Endodermal cell (in vitro differentiated cells): Measurements from ENCODE around the gene DNAJC6. TPM values are rescaled to one million over a fixed set of nuclear protein-coding genes. Genes with fewer than 3 reads are reported as not detected.

Source experiments
- DNase-seq: peaks from one replicate; pipeline ENCODE4 v3.0.0-alpha.2; 2017
- H3K27ac ChIP-seq: 2 replicates; pipeline ENCODE4 v1.5.1; 2013; ENCODE audit warnings: mild to moderate bottlenecking, low read depth, low read length, moderate library complexity
- H3K27me3 ChIP-seq: 2 replicates; pipeline ENCODE4 v1.6.1; 2013; ENCODE audit warnings: mild to moderate bottlenecking, low read length, moderate library complexity; ENCODE audit not compliant: insufficient read depth, control insufficient read depth, poor library complexity, severe bottlenecking
- H3K36me3 ChIP-seq: 2 replicates; pipeline ENCODE4 v1.7.0; 2013; ENCODE audit warnings: mild to moderate bottlenecking, low read length, moderate library complexity; ENCODE audit not compliant: control insufficient read depth, insufficient read depth
- H3K4me1 ChIP-seq: one replicate; pipeline ENCODE4 v1.7.0; 2013; ENCODE audit warnings: low read length; ENCODE audit not compliant: control insufficient read depth, insufficient read depth
- H3K4me3 ChIP-seq: 2 replicates; pipeline ENCODE4 v1.5.1; 2013; ENCODE audit warnings: mild to moderate bottlenecking, low read length, moderate library complexity
- H3K9ac ChIP-seq: 2 replicates; pipeline ENCODE4 v1.6.1; 2013; ENCODE audit warnings: mild to moderate bottlenecking, low read length, moderate library complexity; ENCODE audit not compliant: poor library complexity, severe bottlenecking; ENCODE audit errors: extremely low read depth
- H3K9me3 ChIP-seq: 2 replicates; pipeline ENCODE4 v1.6.1; 2013; ENCODE audit warnings: mild to moderate bottlenecking, low read length, moderate library complexity; ENCODE audit not compliant: control insufficient read depth
- H3K27ac Mint-ChIP-seq: 2 replicates; pipeline ENCODE4 v1.8.0; 2020; ENCODE audit warnings: mixed read lengths
- H3K27me3 Mint-ChIP-seq: 2 replicates; pipeline ENCODE4 v1.8.0; 2021; ENCODE audit warnings: mild to moderate bottlenecking, mixed read lengths; ENCODE audit not compliant: insufficient read depth
- H3K36me3 Mint-ChIP-seq: 2 replicates; pipeline ENCODE4 v1.8.0; 2020; ENCODE audit warnings: low read depth, mixed read lengths
- H3K4me1 Mint-ChIP-seq: 2 replicates; pipeline ENCODE4 v1.8.0; 2020; ENCODE audit warnings: mixed read lengths
- H3K4me3 Mint-ChIP-seq: 2 replicates; pipeline ENCODE4 v1.8.0; 2020; ENCODE audit warnings: mild to moderate bottlenecking, moderate library complexity, mixed read lengths
- H3K9me3 Mint-ChIP-seq: 2 replicates; pipeline ENCODE4 v1.8.0; 2020; ENCODE audit warnings: mild to moderate bottlenecking, mixed read lengths
- WGBS, 2 experiments: methylation state at CpG; one replicate each; pipeline versions ENCODE4 v1.1.5 to v1.1.7; 2013; ENCODE audit warnings: missing lambda C conversion rate in 2 of 2, mixed read lengths in 1 of 2; ENCODE audit not compliant: insufficient coverage in 1 of 2, insufficient read length in 1 of 2; 5-methylcytosine and 5-hydroxymethylcytosine counted together
- total RNA-seq, 2 donors: library from RNA; stranded (reverse); fragmentation: NEBNext Ultra II Directional in 1 of 2; extraction: Animal tissue kit (Norgen Biotek cat#: 25700) in 1 of 2; gene quantifications; 2 replicates in 1 of 2; 3 replicates in 1 of 2; pipeline ENCODE4 v1.2.1, GENCODE V29; 2021
- TF ChIP-seq, protein P1 (sequence below): fragments of 200-600 bp; sonication (generic); conservative IDR thresholded peaks from 2 replicates; pipeline ENCODE4 v1.5.0; 2021; ENCODE audit warnings: antibody characterized with exemption, mild to moderate bottlenecking

Gene DNAJC6
- total RNA-seq, 2 donors from 2014 or later: 17.4 to 33.9 TPM

DNA sequence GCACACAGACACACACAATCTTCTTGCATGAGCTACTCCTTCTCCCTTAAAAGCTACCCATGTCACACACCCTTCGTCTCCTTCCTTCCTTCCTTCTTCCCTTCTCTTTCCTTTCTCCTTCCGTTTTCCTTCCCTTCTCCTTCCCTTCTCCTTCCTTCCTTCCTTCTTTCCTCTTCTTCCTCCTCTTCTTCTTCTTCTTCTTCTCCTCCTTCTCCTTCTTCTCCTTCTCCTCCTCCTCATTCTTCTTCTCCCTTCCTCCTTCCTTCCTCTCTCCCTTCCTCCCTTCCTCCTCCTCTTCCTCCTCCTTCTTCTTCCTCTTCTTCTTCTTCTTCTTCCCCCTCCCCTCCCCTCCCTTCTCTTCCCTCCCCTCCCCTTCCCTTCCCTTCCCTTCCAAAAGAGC is 59.1 kb downstream of the DNAJC6 start:
- Histone ChIP-seq H3K4me1 (no peaks in the 10 kb centered on the region), H3K9ac (no peak overlapping the region), H3K27me3 (no peaks in the 10 kb centered on the region), H3K9me3 (no peaks in the 10 kb centered on the region), H3K36me3 (peaks cover 4% of the 10 kb centered on the region), H3K27ac (no peak overlapping the region), H3K4me3 (no peak overlapping the region)
- Mint-ChIP-seq H3K9me3 (no peaks in the 10 kb centered on the region), H3K4me1 (no peaks in the 10 kb centered on the region), H3K27me3 (no peaks in the 10 kb centered on the region), H3K36me3 (no peaks in the 10 kb centered on the region), H3K27ac (no peak overlapping the region), H3K4me3 (no peak overlapping the region)
- WGBS, 2 experiments: 90 to 93% methylated on average over 2 of the region's 2 CpGs
- TF ChIP-seq, protein P1, sequence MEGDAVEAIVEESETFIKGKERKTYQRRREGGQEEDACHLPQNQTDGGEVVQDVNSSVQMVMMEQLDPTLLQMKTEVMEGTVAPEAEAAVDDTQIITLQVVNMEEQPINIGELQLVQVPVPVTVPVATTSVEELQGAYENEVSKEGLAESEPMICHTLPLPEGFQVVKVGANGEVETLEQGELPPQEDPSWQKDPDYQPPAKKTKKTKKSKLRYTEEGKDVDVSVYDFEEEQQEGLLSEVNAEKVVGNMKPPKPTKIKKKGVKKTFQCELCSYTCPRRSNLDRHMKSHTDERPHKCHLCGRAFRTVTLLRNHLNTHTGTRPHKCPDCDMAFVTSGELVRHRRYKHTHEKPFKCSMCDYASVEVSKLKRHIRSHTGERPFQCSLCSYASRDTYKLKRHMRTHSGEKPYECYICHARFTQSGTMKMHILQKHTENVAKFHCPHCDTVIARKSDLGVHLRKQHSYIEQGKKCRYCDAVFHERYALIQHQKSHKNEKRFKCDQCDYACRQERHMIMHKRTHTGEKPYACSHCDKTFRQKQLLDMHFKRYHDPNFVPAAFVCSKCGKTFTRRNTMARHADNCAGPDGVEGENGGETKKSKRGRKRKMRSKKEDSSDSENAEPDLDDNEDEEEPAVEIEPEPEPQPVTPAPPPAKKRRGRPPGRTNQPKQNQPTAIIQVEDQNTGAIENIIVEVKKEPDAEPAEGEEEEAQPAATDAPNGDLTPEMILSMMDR: no peak
- no peak for DNase-seq

DNA sequence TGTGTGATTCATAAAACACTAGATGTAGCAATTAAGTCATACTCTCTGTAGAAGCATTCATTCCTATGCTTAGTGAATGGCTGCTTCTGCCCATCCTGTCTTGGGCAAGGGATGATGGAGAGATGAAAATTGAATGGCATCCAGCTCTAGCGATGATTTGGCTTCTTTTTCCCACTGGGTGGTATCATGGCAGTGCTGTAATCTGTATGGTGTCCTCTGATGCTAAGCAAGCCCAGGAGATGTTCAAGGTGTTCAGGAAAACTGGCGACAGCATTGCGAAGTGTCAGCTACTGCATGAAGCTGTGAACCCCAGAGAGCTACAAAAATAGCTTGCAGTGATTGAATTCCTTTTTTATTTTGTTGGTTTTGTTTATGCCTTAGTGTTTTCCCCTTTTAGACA is 62.2 kb downstream of the DNAJC6 start:
- DNase-seq: no peak
- Histone ChIP-seq H3K27ac (no peak overlapping the region), H3K36me3 (peaks cover 4% of the 10 kb centered on the region), H3K4me1 (no peaks in the 10 kb centered on the region), H3K9me3 (no peaks in the 10 kb centered on the region), H3K4me3 (no peak overlapping the region), H3K27me3 (no peaks in the 10 kb centered on the region), H3K9ac (no peak overlapping the region)
- no peaks in the 10 kb centered on the region for H3K4me1 Mint-ChIP-seq
- no peaks in the 10 kb centered on the region for H3K9me3 Mint-ChIP-seq
- H3K36me3 Mint-ChIP-seq: no peaks in the 10 kb centered on the region
- H3K27me3 Mint-ChIP-seq: no peaks in the 10 kb centered on the region
- 73 to 96% methylated on average over 2 to 3 of the region's 3 CpGs for WGBS, 2 experiments
- no peak overlapping the region for H3K27ac Mint-ChIP-seq
- TF ChIP-seq, protein P1: no peak
- no peak overlapping the region for H3K4me3 Mint-ChIP-seq

DNA sequence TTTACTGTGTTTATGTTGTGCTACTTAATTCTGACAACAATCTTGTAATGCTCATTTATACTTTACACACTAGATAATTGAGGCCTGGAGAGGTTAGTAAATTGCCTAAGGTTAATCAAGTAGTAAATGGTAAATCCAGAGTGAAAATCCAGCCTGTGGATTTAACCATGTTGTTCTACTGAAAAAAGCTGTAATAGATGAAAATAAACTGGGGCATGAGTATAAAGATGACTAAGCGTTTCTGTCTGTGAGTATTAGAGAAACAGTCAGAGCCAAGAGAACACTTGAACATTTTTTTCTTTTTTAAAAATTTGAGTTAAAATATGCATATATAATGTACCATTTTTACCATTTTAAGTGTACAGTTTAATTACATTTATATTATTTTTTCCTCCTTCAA is 63.2 kb downstream of the DNAJC6 start:
- 100% methylated on average over 1 of the region's 1 CpG; no CpG with 5 or more reads in 1 of the 2 experiments for WGBS, 2 experiments
- Histone ChIP-seq H3K9ac (no peak overlapping the region), H3K36me3 (peaks cover 4% of the 10 kb centered on the region), H3K9me3 (no peaks in the 10 kb centered on the region), H3K27me3 (no peaks in the 10 kb centered on the region), H3K4me3 (no peak overlapping the region), H3K27ac (no peak overlapping the region), H3K4me1 (no peaks in the 10 kb centered on the region)
- no peaks in the 10 kb centered on the region for H3K4me1 Mint-ChIP-seq
- no peak for DNase-seq
- no peaks in the 10 kb centered on the region for H3K27me3 Mint-ChIP-seq
- TF ChIP-seq, protein P1: no peak
- no peak overlapping the region for H3K4me3 Mint-ChIP-seq
- no peaks in the 10 kb centered on the region for H3K36me3 Mint-ChIP-seq
- H3K27ac Mint-ChIP-seq: no peak overlapping the region
- H3K9me3 Mint-ChIP-seq: no peaks in the 10 kb centered on the region
